ENCODE results near the gene FBXO42. TPM values are rescaled to one million over a fixed set of nuclear protein-coding genes. Genes with fewer than 3 reads are reported as not detected.
A peak's percentile ranks its signal among the peaks of the same experiment; 100 is the strongest.

The FBXO42 gene
- polyA plus RNA-seq, 3 donors from 2014 or later, result 12.2 to 26.2 (median 24.7) TPM

DNA sequence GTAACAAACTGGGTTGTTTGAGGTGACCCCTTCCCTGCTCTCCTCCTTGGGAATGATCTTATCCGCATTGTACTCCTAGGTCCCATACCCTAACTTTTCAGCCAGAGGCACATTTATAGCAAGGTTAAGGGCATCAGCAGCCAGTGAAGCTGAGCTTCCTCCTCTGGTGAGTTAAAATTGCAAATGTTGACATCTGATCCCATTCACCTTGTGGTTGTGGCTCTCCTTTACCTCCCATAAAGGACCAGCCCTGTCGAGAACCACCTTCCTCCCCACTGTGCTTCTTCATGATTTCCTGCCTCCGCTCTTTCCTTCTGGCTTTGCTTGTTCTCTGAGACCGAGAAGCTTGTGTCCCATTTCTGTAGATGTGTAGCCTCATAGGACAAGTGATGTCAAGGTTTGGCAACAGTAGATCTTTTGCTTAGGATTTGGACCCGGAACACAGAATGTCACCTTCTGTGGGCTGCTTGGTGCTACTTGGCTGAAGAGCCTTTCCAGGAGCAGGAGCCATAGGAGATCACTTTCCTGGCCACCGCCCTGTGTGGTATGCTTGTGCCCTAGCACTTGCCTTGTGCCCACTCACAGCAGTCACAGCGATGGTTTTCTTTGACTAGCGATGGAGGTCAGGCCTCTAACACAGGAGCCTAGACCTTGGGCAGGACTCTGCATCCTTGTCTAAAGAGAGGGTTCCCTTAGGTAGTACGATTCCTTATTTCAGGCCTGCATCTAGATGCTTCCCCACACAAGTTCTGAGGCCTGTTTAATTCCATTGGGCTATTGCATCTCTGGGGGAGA lies 33.6 kb upstream of the FBXO42 start:
- DNase-seq, result no peak
- Mint-ChIP-seq H3K9me3 (no peaks in the 10 kb centered on the region), H3K36me3 (no peaks in the 10 kb centered on the region), H3K27me3 (ENCODE audit: low read depth in 3 of 3) (peaks cover 0 to 3% (median 0%) of the 10 kb centered on the region in 3 donors), H3K27ac (peak overlapping the region; percentile 68 to 94 (median 74)), H3K4me3 (peak overlapping the region in 4 of 5 donors; percentile 5 to 79 (median 55)), H3K4me1 (peaks cover 70 to 79% of the 10 kb centered on the region in 2 donors)

DNA sequence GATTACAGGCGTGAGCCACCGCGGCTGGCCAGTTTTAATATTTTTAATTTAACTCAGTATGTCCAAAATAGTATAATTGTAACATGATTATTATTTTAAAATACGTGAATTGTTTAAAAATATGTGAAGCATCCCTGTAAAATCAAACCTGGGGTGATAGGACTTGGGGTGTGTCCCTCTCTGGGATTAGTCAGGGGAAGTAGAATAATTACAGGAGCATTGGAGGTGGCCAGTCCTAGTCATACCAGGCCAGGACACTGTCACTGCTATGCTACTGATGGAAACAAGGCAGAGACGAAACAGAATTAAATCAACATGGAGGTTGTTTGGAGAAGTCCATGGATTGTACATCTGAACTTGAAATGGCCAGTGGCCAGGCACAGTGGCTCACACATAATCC lies 31.6 kb upstream of the FBXO42 start:
- H3K4me1 Mint-ChIP-seq, result peaks cover 69 to 78% of the 10 kb centered on the region in 2 donors
- no peaks in the 10 kb centered on the region for H3K36me3 Mint-ChIP-seq
- peak overlapping the region in 3 of 6 donors; percentile 31 to 74 (median 53) for H3K27ac Mint-ChIP-seq
- no peaks in the 10 kb centered on the region for H3K9me3 Mint-ChIP-seq
- H3K27me3 Mint-ChIP-seq (ENCODE audit: low read depth in 3 of 3), result peaks cover 0 to 2% (median under 1%) of the 10 kb centered on the region in 3 donors
- no peak for DNase-seq
- no peak overlapping the region for H3K4me3 Mint-ChIP-seq

- no peak overlapping the region for H3K27ac Mint-ChIP-seq
- H3K36me3 Mint-ChIP-seq, result peaks cover 0 to 3% (median under 1%) of the 10 kb centered on the region in 3 donors
- peaks cover 70 to 77% of the 10 kb centered on the region in 2 donors for H3K4me1 Mint-ChIP-seq
- no peaks in the 10 kb centered on the region for H3K9me3 Mint-ChIP-seq
- peaks cover 0 to 2% (median 2%) of the 10 kb centered on the region in 3 donors for H3K27me3 Mint-ChIP-seq (ENCODE audit: low read depth in 3 of 3)
- no peak for DNase-seq
- H3K4me3 Mint-ChIP-seq, result no peak overlapping the region
Measured at GRCh38 chr1:16380868-16381267, 28.6 kb upstream of the FBXO42 start.

DNA sequence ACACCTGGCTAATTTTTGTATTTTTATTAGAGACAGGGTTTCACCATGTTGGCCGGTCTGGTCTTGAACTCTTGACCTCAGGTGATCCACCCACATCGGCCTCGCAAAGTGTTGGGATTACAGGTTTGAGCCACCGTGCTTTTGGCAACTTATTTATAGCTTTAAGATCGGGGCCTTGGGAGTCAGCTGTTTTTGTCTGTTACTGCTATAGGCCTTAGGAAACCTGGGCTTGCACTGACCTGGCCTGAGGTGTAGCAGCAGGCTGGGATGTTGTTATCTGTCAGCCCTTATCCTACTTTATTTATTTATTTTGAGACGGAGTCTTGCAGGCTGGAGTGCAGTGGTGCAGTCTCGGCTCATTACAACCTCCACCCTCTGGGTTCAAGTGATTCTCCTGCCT lies 26.2 kb upstream of the FBXO42 start:
- no peak overlapping the region for H3K4me3 Mint-ChIP-seq
- H3K4me1 Mint-ChIP-seq, result peaks cover 71 to 75% of the 10 kb centered on the region in 2 donors
- H3K27me3 Mint-ChIP-seq (ENCODE audit: low read depth in 3 of 3), result peaks cover 0 to 2% (median 2%) of the 10 kb centered on the region in 3 donors
- H3K27ac Mint-ChIP-seq, result peak overlapping the region in 1 of 6 donors; percentile 30
- no peaks in the 10 kb centered on the region for H3K9me3 Mint-ChIP-seq
- peaks cover 0 to 4% (median 3%) of the 10 kb centered on the region in 3 donors for H3K36me3 Mint-ChIP-seq
- no peak for DNase-seq

DNA sequence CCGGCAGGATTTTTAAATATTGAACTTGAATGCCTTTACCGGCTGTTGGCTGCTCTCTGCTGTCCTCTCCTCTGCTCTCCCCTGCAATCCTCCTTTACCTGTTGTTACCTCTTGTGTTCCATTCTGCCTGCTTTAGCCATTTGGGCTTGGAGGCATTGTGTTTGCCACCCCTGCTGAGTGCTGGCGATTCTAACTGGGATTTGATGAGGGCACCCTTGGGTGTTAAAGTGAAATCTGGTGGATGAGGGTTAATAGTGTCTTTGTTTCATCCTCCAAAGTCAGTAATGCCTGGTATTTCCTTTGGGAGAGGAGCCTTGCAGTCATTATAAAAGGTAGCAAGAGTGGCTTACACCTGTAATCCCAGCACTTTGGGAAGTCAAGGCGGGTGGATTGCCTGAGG lies 24.7 kb upstream of the FBXO42 start:
- Mint-ChIP-seq H3K36me3 (peaks cover 4 to 8% (median 6%) of the 10 kb centered on the region in 3 donors), H3K27ac (peak overlapping the region in 3 of 6 donors; percentile 40 to 67 (median 53)), H3K9me3 (no peaks in the 10 kb centered on the region), H3K4me3 (peak overlapping the region in 2 of 5 donors; percentile 6 to 22), H3K27me3 (ENCODE audit: low read depth in 3 of 3) (peaks cover 0 to 2% (median 0%) of the 10 kb centered on the region in 3 donors), H3K4me1 (peaks cover 75 to 80% of the 10 kb centered on the region in 2 donors)
- no peak for DNase-seq

DNA sequence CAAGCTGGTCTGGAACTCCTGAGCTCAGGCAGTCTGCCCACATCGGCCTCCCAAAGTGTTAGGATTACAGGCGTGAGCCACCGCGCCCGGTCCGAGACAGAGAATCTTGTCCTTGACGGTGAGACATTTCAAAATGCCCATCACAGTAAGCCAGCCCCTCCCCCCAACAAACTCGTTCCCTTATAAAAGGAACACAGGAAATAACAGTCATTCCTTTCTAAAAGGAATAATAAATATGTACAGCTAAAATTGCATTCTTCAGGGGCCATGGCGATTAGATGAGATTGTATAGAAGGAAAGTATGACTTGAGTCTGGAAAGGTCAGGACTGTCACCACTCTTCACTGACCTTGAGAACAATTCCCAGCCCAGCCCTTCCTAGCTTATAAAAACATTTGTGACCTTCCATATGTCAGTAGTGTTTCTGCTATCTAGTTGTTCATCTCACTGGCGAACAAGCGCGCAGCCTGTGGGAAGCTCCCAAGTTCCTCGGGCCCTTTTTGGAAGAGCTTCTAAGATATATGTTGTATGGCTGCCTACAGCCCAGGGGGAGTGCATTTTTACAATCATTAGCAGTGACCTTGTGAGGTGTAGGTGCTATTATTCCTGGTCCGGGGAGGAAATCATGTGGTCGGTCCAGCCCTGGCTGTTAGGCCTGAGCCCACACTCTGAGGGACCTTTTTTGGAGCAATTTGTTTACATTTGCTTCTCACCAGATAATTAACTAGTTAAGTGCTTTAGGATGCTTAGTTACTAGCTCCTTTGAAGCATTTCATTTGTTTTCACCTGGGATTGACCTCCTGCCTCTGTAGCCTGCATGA lies 23.5 kb upstream of the FBXO42 start:
- Mint-ChIP-seq H3K27ac (peak overlapping the region in 4 of 6 donors; percentile 27 to 71 (median 46)), H3K27me3 (ENCODE audit: low read depth in 3 of 3) (peaks cover 0 to 2% (median 0%) of the 10 kb centered on the region in 3 donors), H3K4me1 (peaks cover 81 to 86% of the 10 kb centered on the region in 2 donors), H3K36me3 (peaks cover 4 to 8% (median 6%) of the 10 kb centered on the region in 3 donors), H3K9me3 (no peaks in the 10 kb centered on the region), H3K4me3 (no peak overlapping the region)
- DNase-seq, result no peak

GRCh38 chr1:16374266-16374665 lies 22.0 kb upstream of the FBXO42 start:
- DNase-seq, result no peak
- Mint-ChIP-seq H3K27ac (peak overlapping the region in 4 of 6 donors; percentile 2 to 44 (median 25)), H3K4me3 (peak overlapping the region in 1 of 5 donors; percentile 21), H3K36me3 (peaks cover 4 to 8% (median 6%) of the 10 kb centered on the region in 3 donors), H3K9me3 (no peaks in the 10 kb centered on the region), H3K27me3 (ENCODE audit: low read depth in 3 of 3) (peaks cover 0 to 2% (median 0%) of the 10 kb centered on the region in 3 donors), H3K4me1 (peaks cover 78 to 83% of the 10 kb centered on the region in 2 donors)

GRCh38 chr1:16372535-16373285 lies 20.4 kb upstream of the FBXO42 start:
- no peaks in the 10 kb centered on the region for H3K9me3 Mint-ChIP-seq
- H3K4me1 Mint-ChIP-seq, result peaks cover 82 to 83% of the 10 kb centered on the region in 2 donors
- peaks cover 4 to 8% (median 4%) of the 10 kb centered on the region in 3 donors for H3K36me3 Mint-ChIP-seq
- H3K27me3 Mint-ChIP-seq (ENCODE audit: low read depth in 3 of 3), result peaks cover 0 to 4% (median under 1%) of the 10 kb centered on the region in 3 donors
- peak overlapping the region in 5 of 6 donors; percentile 19 to 46 (median 33) for H3K27ac Mint-ChIP-seq
- peak overlapping the region; percentile 4 to 53 (median 14) for H3K4me3 Mint-ChIP-seq
- DNase-seq, result no peak

DNA sequence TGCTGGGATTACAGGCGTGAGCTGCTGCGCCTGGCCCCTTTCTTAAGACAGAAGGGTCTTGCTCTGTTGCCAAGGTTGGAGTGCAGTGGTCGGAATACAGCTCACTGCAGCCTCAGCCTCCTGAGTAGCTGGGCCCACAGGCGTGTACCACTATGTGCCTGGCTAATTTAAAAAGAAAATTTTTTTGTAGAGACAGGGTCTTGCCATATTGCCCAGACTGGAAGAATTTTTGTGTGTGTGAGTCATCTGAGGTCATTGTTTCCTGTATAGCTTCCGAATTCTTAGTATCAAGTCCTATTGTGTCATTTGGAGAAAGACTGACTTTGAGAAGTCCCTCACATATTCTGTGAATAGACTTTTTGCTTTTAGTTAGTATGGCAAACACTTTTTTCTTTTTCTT lies 19.4 kb upstream of the FBXO42 start:
- Mint-ChIP-seq H3K27me3 (ENCODE audit: low read depth in 3 of 3) (peaks cover 0 to 13% (median 4%) of the 10 kb centered on the region in 3 donors), H3K36me3 (peaks cover 3 to 8% (median 4%) of the 10 kb centered on the region in 3 donors), H3K27ac (peak overlapping the region; percentile 33 to 77 (median 54)), H3K4me1 (peaks cover 74 to 78% of the 10 kb centered on the region in 2 donors), H3K4me3 (peak overlapping the region; percentile 14 to 55 (median 52)), H3K9me3 (no peaks in the 10 kb centered on the region)
- DNase-seq, result no peak

GRCh38 chr1:16369821-16370220 lies 17.5 kb upstream of the FBXO42 start:
- Mint-ChIP-seq H3K4me3 (peak overlapping the region in 1 of 5 donors; percentile 99), H3K9me3 (no peaks in the 10 kb centered on the region), H3K27me3 (ENCODE audit: low read depth in 3 of 3) (peaks cover 0 to 13% (median 4%) of the 10 kb centered on the region in 3 donors), H3K27ac (peak overlapping the region in 2 of 6 donors; percentile 99), H3K36me3 (peaks cover 3 to 4% (median 4%) of the 10 kb centered on the region in 3 donors), H3K4me1 (peaks cover 58 to 64% of the 10 kb centered on the region in 2 donors)
- DNase-seq, result no peak

DNA sequence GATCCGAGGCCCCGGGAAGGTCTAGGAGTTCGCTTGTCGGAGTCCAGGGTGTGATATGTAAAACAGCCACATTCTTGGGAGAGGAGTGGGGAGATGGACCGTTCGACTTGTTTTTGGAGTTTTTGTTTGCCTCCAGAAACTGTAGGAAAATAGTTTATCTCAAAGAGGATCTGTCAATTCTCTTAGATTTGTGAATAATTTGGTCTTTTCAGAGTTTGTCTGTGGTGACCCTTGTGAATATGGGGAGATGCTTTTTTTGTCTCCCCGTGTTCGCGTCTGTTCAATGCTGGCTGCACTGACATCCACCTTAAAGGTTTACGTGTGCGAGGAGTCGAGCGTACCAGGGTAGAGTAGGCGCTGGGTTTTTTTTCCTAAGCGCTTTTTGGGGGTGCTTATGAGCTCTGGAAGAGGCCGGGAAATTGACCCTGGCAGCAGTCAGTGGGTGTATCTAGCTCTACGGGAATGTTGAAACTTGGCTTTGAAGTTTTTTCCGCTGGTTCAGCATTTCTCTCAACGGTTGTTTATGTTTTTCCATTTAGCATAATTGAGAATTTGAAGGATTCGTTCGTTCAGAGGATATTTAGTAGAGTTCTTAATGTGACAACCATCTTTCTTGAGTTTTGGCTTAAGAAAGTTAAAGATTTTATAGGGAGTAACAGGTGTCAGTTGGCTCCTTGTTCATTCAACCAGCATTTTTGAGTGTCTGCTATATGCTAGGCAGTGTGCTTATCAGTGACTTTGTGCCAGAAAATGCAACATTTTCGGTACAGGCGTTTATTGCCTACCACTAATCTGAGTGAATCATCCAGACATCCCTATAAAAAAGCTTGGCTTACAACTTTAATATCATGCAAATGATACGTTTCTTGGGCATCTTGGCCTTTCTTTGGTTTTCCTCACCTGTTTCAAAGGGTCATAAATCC lies 15.9 kb upstream of the FBXO42 start:
- H3K4me1 Mint-ChIP-seq, result peaks cover 47 to 52% of the 10 kb centered on the region in 2 donors
- peak overlapping the region; percentile 97 to 100 (median 99) for H3K27ac Mint-ChIP-seq

More for the DNA sequence above, 15.9 kb upstream of the FBXO42 start:
- no peaks in the 10 kb centered on the region for H3K9me3 Mint-ChIP-seq
- H3K36me3 Mint-ChIP-seq, result peaks cover 3 to 4% (median 4%) of the 10 kb centered on the region in 3 donors
- peaks cover 0 to 13% (median 4%) of the 10 kb centered on the region in 3 donors for H3K27me3 Mint-ChIP-seq (ENCODE audit: low read depth in 3 of 3)
- H3K4me3 Mint-ChIP-seq, result peak overlapping the region; percentile 90 to 99 (median 98)
- DNase-seq, result no peak
